HepG2 (cell line): ENCODE data around the gene SLC2A2. TPM values are rescaled to one million over a fixed set of nuclear protein-coding genes. Genes with fewer than 3 reads are reported as not detected.

ENCODE experiments used
- ARID3A ChIP-seq: IDR thresholded peaks from 2 replicates; pipeline ENCODE4 v1.6.1; 2012; ENCODE audit warnings: low read depth, low read length, improper control_type of control experiment
- ATF7 ChIP-seq, 2 experiments: fragments of 450-650 bp in 1 of 2; sonication (generic) in 1 of 2; formaldehyde crosslinking in 1 of 2; IDR thresholded peaks; 2 replicates each; pipeline versions ENCODE4 v1.4.0 to v1.6.1; 2016 to 2020; ENCODE audit warnings: antibody characterized with exemption in 1 of 2, mild to moderate bottlenecking in 1 of 2, missing genetic modification reagents in 1 of 2
- CBX1 ChIP-seq: IDR thresholded peaks from one replicate; pipeline ENCODE4 v1.6.1; 2016; ENCODE audit warnings: antibody characterized with exemption, low read depth
- DMAP1 ChIP-seq: IDR thresholded peaks from 2 replicates; pipeline ENCODE4 v1.6.1; 2016
- GMEB1 ChIP-seq: sonication (generic); formaldehyde crosslinking; IDR thresholded peaks from 2 replicates; pipeline ENCODE4 v1.5.1; 2020; ENCODE audit warnings: missing genetic modification reagents, mild to moderate bottlenecking, borderline replicate concordance
- IKZF5 ChIP-seq: IDR thresholded peaks from 2 replicates; pipeline ENCODE4 v1.6.1; 2018; ENCODE audit warnings: missing genetic modification reagents, mild to moderate bottlenecking, missing compliant biosample characterization
- JUNB ChIP-seq: sonication (generic); formaldehyde crosslinking; IDR thresholded peaks from 2 replicates; pipeline ENCODE4 v1.8.0; 2022; ENCODE audit warnings: missing genetic modification reagents, mild to moderate bottlenecking, borderline replicate concordance
- KAT8 ChIP-seq: IDR thresholded peaks from 2 replicates; pipeline ENCODE4 v1.6.1; 2016; ENCODE audit warnings: missing genetic modification reagents, missing compliant biosample characterization
- KDM1A ChIP-seq: IDR thresholded peaks from 2 replicates; pipeline ENCODE4 v1.6.1; 2016; ENCODE audit warnings: missing compliant biosample characterization
- MEIS2 ChIP-seq: sonication (generic); formaldehyde crosslinking; IDR thresholded peaks from 2 replicates; pipeline ENCODE4 v1.9.0; 2021; ENCODE audit warnings: mild to moderate bottlenecking, missing genetic modification reagents
- PAF1 ChIP-seq: IDR thresholded peaks from 2 replicates; pipeline ENCODE4 v1.6.1; 2016; ENCODE audit warnings: missing genetic modification reagents, missing compliant biosample characterization
- POLR2G ChIP-seq: fragments of 200-400 bp; formaldehyde crosslinking; IDR thresholded peaks from 2 replicates; pipeline ENCODE4 v1.6.1; 2018; ENCODE audit warnings: mild to moderate bottlenecking, low read depth, low read length, moderate library complexity
- SIN3A ChIP-seq: IDR thresholded peaks from 2 replicates; pipeline ENCODE4 v1.6.1; 2011; ENCODE audit warnings: low read depth, mild to moderate bottlenecking, control low read depth, low read length, borderline replicate concordance
- SOX6 ChIP-seq, 2 experiments: fragments of 450-650 bp in 1 of 2; sonication (generic) in 1 of 2; formaldehyde crosslinking in 1 of 2; IDR thresholded peaks; 2 replicates each; pipeline versions ENCODE4 v1.4.0 to v1.6.1; 2017 to 2020; ENCODE audit warnings: antibody characterized with exemption in 1 of 2, mild to moderate bottlenecking in 1 of 2, missing genetic modification reagents in 1 of 2
- TBX2 ChIP-seq: sonication (generic); formaldehyde crosslinking; IDR thresholded peaks from 2 replicates; pipeline ENCODE4 v1.5.0; 2020; ENCODE audit warnings: missing genetic modification reagents, mild to moderate bottlenecking, borderline replicate concordance
- THAP11 ChIP-seq: IDR thresholded peaks from 2 replicates; pipeline ENCODE4 v1.6.1; 2016; ENCODE audit warnings: missing biosample characterization, missing genetic modification reagents
- YEATS2 ChIP-seq: sonication (generic); formaldehyde crosslinking; IDR thresholded peaks from 2 replicates; pipeline ENCODE4 v1.4.0; 2020; ENCODE audit warnings: missing genetic modification reagents, borderline replicate concordance
- YEATS4 ChIP-seq: sonication (generic); formaldehyde crosslinking; IDR thresholded peaks from 2 replicates; pipeline ENCODE4 v1.4.0; 2020; ENCODE audit warnings: missing genetic modification reagents, borderline replicate concordance
- ZFP37 ChIP-seq: sonication (generic); formaldehyde crosslinking; IDR thresholded peaks from 2 replicates; pipeline ENCODE4 v1.4.0; 2020; ENCODE audit warnings: missing genetic modification reagents, borderline replicate concordance
- ZNF235 ChIP-seq: sonication (generic); formaldehyde crosslinking; IDR thresholded peaks from 2 replicates; pipeline ENCODE4 v1.8.1; 2023; ENCODE audit warnings: mild to moderate bottlenecking, missing genetic modification reagents, borderline replicate concordance
- ZNF432 ChIP-seq: sonication (generic); formaldehyde crosslinking; IDR thresholded peaks from 2 replicates; pipeline ENCODE4 v1.5.0; 2020; ENCODE audit warnings: missing genetic modification reagents, mild to moderate bottlenecking, borderline replicate concordance
- ZNF879 ChIP-seq: sonication (generic); formaldehyde crosslinking; IDR thresholded peaks from 2 replicates; pipeline ENCODE4 v1.8.1; 2023; ENCODE audit warnings: missing genetic modification reagents
- polyA plus RNA-seq, 8 experiments: library from polyadenylated mRNA; depleted of rRNA in 3 of 8; stranded (reverse) in 7 of 8; unstranded in 1 of 8; fragments of >200 nt; fragmentation: Illumina TruSeq in 4 of 8; extraction: Trizol in 4 of 8; gene quantifications; 2 replicates each; pipeline versions ENCODE4 v1.2.1 to v1.2.3, GENCODE V29; 2011 to 2016; ENCODE audit warnings: low read depth in 4 of 8, missing spikeins in 1 of 8, mixed read lengths in 1 of 8; ENCODE audit not compliant: insufficient read depth in 1 of 8
- total RNA-seq, 5 experiments: library from RNA; depleted of rRNA; stranded (reverse); fragments of >200 nt; fragmentation: Illumina TruSeq; extraction: Trizol; gene quantifications; 2 replicates each; pipeline ENCODE4 v1.2.3, GENCODE V29; 2016; ENCODE audit warnings: low read depth in 1 of 5
- TF ChIP-seq, protein P1 (sequence below): sonication (generic); formaldehyde crosslinking; IDR thresholded peaks from 2 replicates; pipeline ENCODE4 v1.4.0; 2020; ENCODE audit warnings: missing genetic modification reagents

SLC2A2 gene
- total and polyA plus RNA-seq, 2 of the 13 experiments (the other 11 are each of a cell fraction or from before 2014, with no cell fraction given): 19.5 to 23.2 TPM

GRCh38 chr3:171001957-171002694 lies 24.4 kb downstream of the SLC2A2 start (continued):
- TF ChIP-seq, protein P1, sequence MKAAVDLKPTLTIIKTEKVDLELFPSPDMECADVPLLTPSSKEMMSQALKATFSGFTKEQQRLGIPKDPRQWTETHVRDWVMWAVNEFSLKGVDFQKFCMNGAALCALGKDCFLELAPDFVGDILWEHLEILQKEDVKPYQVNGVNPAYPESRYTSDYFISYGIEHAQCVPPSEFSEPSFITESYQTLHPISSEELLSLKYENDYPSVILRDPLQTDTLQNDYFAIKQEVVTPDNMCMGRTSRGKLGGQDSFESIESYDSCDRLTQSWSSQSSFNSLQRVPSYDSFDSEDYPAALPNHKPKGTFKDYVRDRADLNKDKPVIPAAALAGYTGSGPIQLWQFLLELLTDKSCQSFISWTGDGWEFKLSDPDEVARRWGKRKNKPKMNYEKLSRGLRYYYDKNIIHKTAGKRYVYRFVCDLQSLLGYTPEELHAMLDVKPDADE (CRISPR knock-in tag): no peak
- TF ChIP-seq ZNF432 (CRISPR knock-in tag): no peak
- peak; percentile 97 for TF ChIP-seq ARID3A
- peak; percentile 97 for TF ChIP-seq TBX2
- peak; percentile 52; the same call in 1 of the 2 replicates for TF ChIP-seq DMAP1 (CRISPR knock-in tag)
- 0 out of 2 replicates have a peak, but pooled peaks have one; percentile 14 for TF ChIP-seq ZFP37 (CRISPR knock-in tag)
- peak; percentile 66; the same call in 1 of the 2 replicates for TF ChIP-seq KDM1A (CRISPR knock-in tag)
- TF ChIP-seq ATF7 (IDR thresholded peaks at IDR 0.05): peak; percentile 65; the same call in 1 of the 2 replicates
- peak; percentile 57; the same call in 1 of the 2 replicates for TF ChIP-seq ATF7 (CRISPR knock-in tag; IDR thresholded peaks at IDR 0.05)
- peak; percentile 10 for TF ChIP-seq CBX1
- TF ChIP-seq JUNB (CRISPR knock-in tag): peak; percentile 98
- peak; percentile 81 for TF ChIP-seq IKZF5
- peak; percentile 37; the same call in 1 of the 2 replicates for TF ChIP-seq YEATS2 (CRISPR knock-in tag)
- TF ChIP-seq POLR2G: peak; percentile 70
- TF ChIP-seq ZNF879 (CRISPR knock-in tag): no peak
- no peak for TF ChIP-seq PAF1 (CRISPR knock-in tag)
- TF ChIP-seq SIN3A: no peak
- peak; percentile 64; the same call in 1 of the 2 replicates for TF ChIP-seq YEATS4
- no peak for TF ChIP-seq SOX6 (IDR thresholded peaks at IDR 0.05)
- peak; percentile 98 for TF ChIP-seq SOX6 (CRISPR knock-in tag; IDR thresholded peaks at IDR 0.05)
- peak; percentile 76 for TF ChIP-seq KAT8 (CRISPR knock-in tag)
- TF ChIP-seq ZNF235: no peak
- peak; percentile 89 for TF ChIP-seq MEIS2 (CRISPR knock-in tag)
- peak; percentile 61; the same call in 1 of the 2 replicates for TF ChIP-seq THAP11 (CRISPR knock-in tag)
- TF ChIP-seq GMEB1 (CRISPR knock-in tag): peak; percentile 29; the same call in 1 of the 2 replicates
